Lower leg skin (tissue), 3 donors: ENCODE data around the gene SAMD9.
"Not testable (repeated sequence)": the region's sequence is repeated elsewhere in the genome, so short reads cannot be mapped to it uniquely, and the experiment has no call there.

Experiments used
- CTCF ChIP-seq, 3 donors: fragments of 450-650 bp; IDR thresholded peaks; one replicate each; pipeline ENCODE4 v1.5.1; 2016; ENCODE audit warnings: antibody characterized with exemption in 3 of 3, mild to moderate bottlenecking in 3 of 3, moderate library complexity in 2 of 3
- POLR2A ChIP-seq, 2 donors: fragments of 450-650 bp; IDR thresholded peaks; one replicate each; pipeline ENCODE4 v1.6.1; 2016 to 2017; ENCODE audit warnings: antibody characterized with exemption in 2 of 2, mild to moderate bottlenecking in 1 of 2, moderate library complexity in 1 of 2

DNA sequence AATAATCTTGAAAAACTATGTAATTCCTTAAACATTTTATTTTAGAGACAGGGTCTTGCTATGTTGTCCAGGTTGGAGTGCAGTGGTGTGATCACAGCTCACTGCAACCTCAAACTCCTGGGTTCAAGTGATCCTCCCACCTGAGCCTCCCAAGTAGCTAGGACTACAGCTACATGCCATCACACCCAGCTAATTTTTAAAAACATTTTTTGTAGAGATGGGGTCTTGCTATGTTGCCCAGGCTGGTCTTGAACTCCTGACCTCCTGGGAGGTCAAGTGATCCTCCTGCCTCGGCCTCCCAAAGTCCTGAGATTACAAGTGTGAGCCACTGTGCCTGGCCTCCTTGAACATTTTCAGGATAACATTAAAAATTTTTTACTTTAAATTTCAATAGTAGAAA is 61.2 kb downstream of the SAMD9 start:
- not testable (repeated sequence) for TF ChIP-seq CTCF, POLR2A (IDR thresholded peaks at IDR 0.05)
